AG10803 (cell line): Measurements from ENCODE around the gene CXCL17.

ENCODE experiments used
- DNase-seq: peaks from one replicate; pipeline ENCODE4 v3.0.0; 2010; ENCODE audit warnings: low read depth
- H3K4me3 ChIP-seq: 2 replicates; pipeline ENCODE4 v1.5.1; 2011; ENCODE audit warnings: mild to moderate bottlenecking, low read length, control low read depth
- TF ChIP-seq, protein P1 (sequence below): conservative IDR thresholded peaks from 2 replicates; pipeline ENCODE4 v1.5.1; 2011; ENCODE audit warnings: mild to moderate bottlenecking, low read length, control low read depth, inconsistent platforms

The CXCL17 gene

DNA sequence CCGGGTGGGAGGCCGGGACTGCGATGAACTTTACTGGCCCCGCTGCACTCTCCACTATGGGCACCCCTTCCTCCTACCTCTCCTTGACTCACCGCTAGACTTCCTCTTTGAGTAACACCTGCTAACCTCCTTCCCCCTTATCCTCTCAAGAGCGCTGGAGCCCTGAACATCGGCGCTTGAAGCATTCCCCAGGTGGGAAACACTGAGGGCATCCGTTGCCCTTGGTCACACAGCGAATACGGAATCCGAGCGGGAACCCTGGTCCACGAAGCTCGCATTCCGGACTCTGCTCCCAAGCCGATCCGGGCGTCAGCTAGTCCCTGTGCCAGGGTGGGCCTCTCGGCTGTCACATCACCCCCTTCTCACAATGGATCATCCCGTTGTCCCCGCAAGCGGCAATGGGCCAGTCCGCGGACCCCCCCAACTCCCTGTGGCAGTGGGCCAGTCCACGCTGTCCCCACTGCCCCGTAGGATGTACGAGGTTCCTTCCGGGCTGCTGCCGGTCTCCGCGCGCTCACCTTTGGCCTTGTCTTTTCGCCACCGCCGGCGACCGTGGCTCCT is 19.8 kb downstream of the CXCL17 start:
- TF ChIP-seq, protein P1, sequence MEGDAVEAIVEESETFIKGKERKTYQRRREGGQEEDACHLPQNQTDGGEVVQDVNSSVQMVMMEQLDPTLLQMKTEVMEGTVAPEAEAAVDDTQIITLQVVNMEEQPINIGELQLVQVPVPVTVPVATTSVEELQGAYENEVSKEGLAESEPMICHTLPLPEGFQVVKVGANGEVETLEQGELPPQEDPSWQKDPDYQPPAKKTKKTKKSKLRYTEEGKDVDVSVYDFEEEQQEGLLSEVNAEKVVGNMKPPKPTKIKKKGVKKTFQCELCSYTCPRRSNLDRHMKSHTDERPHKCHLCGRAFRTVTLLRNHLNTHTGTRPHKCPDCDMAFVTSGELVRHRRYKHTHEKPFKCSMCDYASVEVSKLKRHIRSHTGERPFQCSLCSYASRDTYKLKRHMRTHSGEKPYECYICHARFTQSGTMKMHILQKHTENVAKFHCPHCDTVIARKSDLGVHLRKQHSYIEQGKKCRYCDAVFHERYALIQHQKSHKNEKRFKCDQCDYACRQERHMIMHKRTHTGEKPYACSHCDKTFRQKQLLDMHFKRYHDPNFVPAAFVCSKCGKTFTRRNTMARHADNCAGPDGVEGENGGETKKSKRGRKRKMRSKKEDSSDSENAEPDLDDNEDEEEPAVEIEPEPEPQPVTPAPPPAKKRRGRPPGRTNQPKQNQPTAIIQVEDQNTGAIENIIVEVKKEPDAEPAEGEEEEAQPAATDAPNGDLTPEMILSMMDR: no peak
- DNase-seq: no peak
- H3K4me3 ChIP-seq: peak overlapping the region; percentile 67

DNA sequence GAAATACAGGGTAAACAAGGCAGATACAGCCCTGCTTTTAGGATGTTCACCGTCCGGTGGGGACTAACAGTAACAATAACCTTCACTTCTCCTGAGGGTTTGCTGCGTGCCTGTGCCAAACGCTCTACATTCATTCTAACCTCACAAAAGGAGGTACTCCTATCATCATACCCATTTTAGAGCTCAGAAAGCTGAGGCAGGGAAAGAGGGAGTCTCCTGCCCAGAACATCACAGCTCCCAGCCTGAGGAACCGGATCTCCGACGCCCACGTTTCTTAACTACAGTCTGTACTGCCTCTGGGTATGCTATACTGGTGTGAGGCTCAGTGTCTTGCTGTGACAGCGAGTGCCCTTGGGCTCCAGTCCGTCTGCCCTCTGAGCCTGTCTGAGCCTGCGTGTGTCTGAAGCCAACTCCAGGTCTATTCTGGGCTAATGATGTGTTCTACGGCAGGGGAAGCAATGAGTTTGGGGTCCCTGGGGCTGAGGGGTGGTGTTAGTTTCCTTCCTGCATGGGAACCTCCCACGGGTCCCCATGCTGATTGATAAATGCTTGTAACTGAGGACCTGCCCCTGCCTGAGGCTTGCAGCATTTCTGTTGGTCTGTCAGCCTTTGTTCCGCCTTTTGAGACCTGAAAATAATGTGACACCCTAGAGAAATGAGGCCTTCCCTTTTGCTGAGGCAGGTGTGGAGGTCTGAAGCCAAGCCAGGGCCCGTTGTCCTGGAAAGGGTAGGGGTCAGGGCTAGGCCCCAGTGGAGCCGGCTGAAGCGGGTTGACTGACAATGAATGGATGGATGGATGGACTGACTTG is 20.4 kb downstream of the CXCL17 start:
- TF ChIP-seq, protein P1: no peak
- peak overlapping the region; percentile 67 for H3K4me3 ChIP-seq
- no peak for DNase-seq

DNA sequence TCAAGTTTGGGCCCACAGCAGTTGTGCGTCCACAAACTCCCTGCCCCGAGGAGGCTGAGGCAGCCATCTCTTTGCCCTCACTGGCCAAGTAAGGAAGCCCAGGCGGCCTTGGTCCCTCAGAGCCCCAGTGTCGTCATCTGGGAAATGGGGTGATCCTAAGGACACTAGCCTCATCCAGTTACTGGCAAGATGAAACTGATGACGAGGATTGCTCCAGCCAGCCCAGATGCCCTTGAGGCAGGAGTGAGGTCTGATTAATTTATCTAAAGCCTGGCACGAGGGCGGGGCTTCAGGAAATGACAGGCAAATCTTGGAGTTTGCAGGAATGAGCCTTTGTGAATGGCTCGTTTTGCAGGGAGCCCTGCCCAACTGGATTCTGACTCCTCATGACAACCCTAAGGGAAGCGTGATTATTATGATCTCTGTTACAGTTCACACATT is 21.1 kb downstream of the CXCL17 start:
- H3K4me3 ChIP-seq: no peak overlapping the region
- DNase-seq: no peak
- TF ChIP-seq, protein P1: no peak

DNA sequence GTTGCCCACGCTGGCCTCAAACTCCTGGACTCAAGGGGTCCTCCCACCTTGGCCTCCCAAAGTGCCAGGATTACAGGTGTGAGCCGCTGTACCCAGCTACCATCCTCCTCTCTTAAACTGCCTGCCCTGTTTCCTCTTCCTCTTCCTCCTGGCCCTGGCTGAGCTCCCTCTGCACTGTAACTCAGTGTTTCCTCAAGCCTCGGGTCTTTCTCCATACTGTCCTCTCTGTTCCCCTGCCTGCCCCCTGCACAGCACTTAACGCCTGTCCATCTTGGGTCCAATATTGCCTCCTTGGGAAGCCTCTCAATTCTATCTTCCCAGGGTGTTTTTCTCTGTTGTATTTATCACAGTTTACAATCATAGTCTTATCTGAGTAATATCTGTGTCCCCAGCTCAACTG is 21.6 kb downstream of the CXCL17 start:
- TF ChIP-seq, protein P1: no peak

DNA sequence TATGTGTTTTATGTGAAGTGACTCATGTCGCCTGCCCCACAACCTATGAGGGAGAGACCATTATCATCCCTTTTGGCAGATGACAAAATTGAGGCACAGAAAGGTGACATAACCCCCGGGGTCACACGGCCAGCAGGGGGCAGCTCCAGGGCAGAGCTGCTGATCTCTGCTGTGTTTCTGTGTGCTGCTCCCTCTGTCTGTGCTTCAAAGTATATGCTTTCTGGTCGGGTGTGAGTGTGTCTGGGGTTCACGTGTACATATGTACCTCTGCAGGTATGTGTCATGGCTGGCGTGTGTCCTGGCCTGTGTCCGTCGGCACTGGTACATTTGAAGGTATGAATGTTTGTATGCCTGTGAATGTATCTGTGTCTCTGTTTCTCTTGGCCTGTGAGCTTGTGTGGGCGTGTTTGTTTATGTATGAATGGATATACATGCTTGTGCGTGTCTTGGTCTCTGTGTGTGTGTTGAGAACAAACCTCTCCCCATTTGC is 22.6 kb downstream of the CXCL17 start:
- H3K4me3 ChIP-seq: no peak overlapping the region
- peak; percentile 40 for DNase-seq
- TF ChIP-seq, protein P1: peak; percentile 63

More for the DNA sequence above, 21.6 kb downstream of the CXCL17 start:
- DNase-seq: no peak
- H3K4me3 ChIP-seq: no peak overlapping the region

DNA sequence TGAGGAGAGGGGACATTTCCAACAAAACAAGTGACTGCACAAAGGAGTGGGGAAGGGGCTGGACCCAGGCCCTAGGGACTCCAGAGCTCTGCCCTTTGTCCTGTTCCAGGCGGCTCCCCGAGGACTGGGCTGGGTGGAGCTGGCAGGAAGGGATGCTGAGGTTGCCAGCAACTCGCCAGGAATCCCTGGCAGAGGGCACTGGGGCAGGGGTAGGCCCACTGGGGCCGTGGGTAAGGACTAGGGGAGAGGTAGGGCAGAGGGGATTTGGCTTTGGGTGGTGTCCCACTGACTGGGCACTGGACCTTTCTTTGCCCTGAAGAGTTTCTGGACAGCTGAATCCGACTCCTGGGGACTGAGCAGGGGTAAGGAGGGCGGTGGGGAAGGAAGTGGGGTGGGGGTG is 23.4 kb downstream of the CXCL17 start:
- DNase-seq: no peak
- TF ChIP-seq, protein P1: no peak
- no peak overlapping the region for H3K4me3 ChIP-seq

DNA sequence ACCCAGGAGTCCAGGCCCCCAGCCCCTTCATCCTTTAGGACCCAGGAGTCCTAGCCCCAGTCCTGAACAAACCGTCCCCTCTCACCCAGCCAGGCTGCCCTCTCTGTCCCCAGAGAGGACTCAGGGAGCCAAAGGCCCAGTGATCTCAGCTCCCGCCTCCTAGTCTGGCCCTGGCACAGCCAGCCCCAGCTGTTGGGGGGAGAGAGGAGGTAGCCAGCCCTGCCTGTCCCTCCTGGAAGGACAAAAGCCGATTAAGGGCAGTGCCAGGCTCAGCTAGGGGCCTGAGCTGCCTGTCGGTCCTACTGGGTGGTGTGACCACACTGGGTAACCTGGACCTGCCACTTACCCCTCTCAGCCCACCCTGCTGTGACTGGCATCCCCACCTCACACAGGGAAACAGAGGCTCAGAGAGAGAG is 30.1 kb downstream of the CXCL17 start:
- DNase-seq: no peak
- no peak overlapping the region for H3K4me3 ChIP-seq
- TF ChIP-seq, protein P1: no peak
